ENCODE results near the gene SENP7. TPM values are rescaled to one million over a fixed set of nuclear protein-coding genes. Genes with fewer than 3 reads are reported as not detected.
A peak's percentile ranks its signal among the peaks of the same experiment; 100 is the strongest.

Gene SENP7
- total RNA-seq, 1 donor from 2014 or later = 26.0 TPM

GRCh38 chr3:101303836-101304235 is 209.2 kb downstream of the SENP7 start:
- no peak for DNase-seq (ENCODE audit: extremely low spot score, unreplicated experiment)
- peaks cover 14% of the 10 kb centered on the region for H3K36me3 Mint-ChIP-seq (ENCODE audit: unreplicated experiment)
- peaks cover 11% of the 10 kb centered on the region for H3K9me3 Mint-ChIP-seq (ENCODE audit: unreplicated experiment)
- H3K4me1 Mint-ChIP-seq (ENCODE audit: unreplicated experiment) = no peaks in the 10 kb centered on the region
- no peak overlapping the region for H3K27ac Mint-ChIP-seq (ENCODE audit: unreplicated experiment)
- H3K27me3 Mint-ChIP-seq (ENCODE audit: unreplicated experiment) = no peaks in the 10 kb centered on the region
- no peak overlapping the region for H3K4me3 Mint-ChIP-seq (ENCODE audit: unreplicated experiment)
- TF ChIP-seq CTCF (IDR thresholded peaks at IDR 0.05) = no peak

DNA sequence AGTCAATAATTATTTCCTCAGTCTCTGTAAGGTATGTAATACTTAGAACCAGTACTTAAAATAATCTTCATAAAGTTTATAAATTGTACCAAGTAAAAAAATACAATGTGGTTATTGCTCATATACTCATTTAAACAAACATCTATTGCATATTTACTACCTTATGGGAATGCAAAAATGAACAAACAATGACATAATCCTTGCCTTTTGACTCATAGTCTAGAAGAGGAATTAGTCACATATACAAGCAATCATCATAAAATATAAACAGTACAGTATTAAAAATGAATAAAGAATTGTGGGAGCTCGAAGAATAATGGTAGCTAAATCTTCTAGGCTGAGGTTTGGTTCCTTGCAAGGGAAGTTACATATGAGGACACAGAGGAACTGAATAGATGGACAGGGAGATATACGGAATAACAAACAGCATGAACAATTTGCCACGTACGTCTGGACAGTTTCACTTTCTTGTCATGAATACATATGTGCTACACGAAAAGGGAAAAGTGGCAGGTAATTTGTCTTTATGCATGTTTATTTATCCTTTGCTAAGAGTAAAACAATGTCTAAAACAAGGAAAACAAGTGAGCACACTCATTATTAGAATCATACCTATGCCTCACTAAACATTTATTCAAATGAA is 209.8 kb downstream of the SENP7 start:
- H3K36me3 Mint-ChIP-seq (ENCODE audit: unreplicated experiment) = peaks cover 13% of the 10 kb centered on the region
- H3K4me1 Mint-ChIP-seq (ENCODE audit: unreplicated experiment) = no peaks in the 10 kb centered on the region
- peaks cover 11% of the 10 kb centered on the region for H3K9me3 Mint-ChIP-seq (ENCODE audit: unreplicated experiment)
- H3K27ac Mint-ChIP-seq (ENCODE audit: unreplicated experiment) = no peak overlapping the region
- no peak overlapping the region for H3K4me3 Mint-ChIP-seq (ENCODE audit: unreplicated experiment)
- TF ChIP-seq CTCF (IDR thresholded peaks at IDR 0.05) = no peak
- H3K27me3 Mint-ChIP-seq (ENCODE audit: unreplicated experiment) = no peaks in the 10 kb centered on the region
- no peak for DNase-seq (ENCODE audit: extremely low spot score, unreplicated experiment)

GRCh38 chr3:101300073-101300472 is 212.9 kb downstream of the SENP7 start:
- Mint-ChIP-seq H3K4me3 (ENCODE audit: unreplicated experiment) (no peak overlapping the region), H3K36me3 (ENCODE audit: unreplicated experiment) (peaks cover 13% of the 10 kb centered on the region), H3K4me1 (ENCODE audit: unreplicated experiment) (no peaks in the 10 kb centered on the region), H3K27me3 (ENCODE audit: unreplicated experiment) (no peaks in the 10 kb centered on the region), H3K9me3 (ENCODE audit: unreplicated experiment) (peaks cover 35% of the 10 kb centered on the region), H3K27ac (ENCODE audit: unreplicated experiment) (no peak overlapping the region)
- no peak for DNase-seq (ENCODE audit: extremely low spot score, unreplicated experiment)
- no peak for TF ChIP-seq CTCF (IDR thresholded peaks at IDR 0.05)

GRCh38 chr3:101292027-101292426 is 221.0 kb downstream of the SENP7 start:
- Mint-ChIP-seq H3K27me3 (ENCODE audit: unreplicated experiment) (no peaks in the 10 kb centered on the region), H3K27ac (ENCODE audit: unreplicated experiment) (peak overlapping the region; percentile 29), H3K9me3 (ENCODE audit: unreplicated experiment) (peaks cover 26% of the 10 kb centered on the region), H3K4me1 (ENCODE audit: unreplicated experiment) (peaks cover 10% of the 10 kb centered on the region), H3K36me3 (ENCODE audit: unreplicated experiment) (peaks cover 5% of the 10 kb centered on the region), H3K4me3 (ENCODE audit: unreplicated experiment) (no peak overlapping the region)
- DNase-seq (ENCODE audit: extremely low spot score, unreplicated experiment) = no peak
- TF ChIP-seq CTCF (IDR thresholded peaks at IDR 0.05) = no peak

DNA sequence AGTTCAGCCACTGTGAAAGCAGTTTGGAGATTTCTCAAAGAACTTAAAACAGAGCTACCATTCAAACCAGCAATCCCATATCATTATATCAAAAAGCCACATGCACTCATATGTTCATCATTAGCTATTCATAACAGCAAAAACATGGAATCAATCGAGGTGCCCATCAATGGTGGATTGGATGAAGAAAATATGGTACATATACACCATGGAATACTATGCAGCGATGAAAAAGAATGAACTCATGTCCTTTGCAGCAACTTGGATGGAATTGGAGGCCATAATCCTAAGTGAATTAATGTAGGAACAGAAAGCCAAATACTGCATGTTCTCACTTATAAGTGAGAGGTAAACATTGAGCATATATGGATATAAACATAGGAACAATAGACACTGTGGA is 224.7 kb downstream of the SENP7 start:
- Mint-ChIP-seq H3K36me3 (ENCODE audit: unreplicated experiment) (peaks cover 8% of the 10 kb centered on the region), H3K4me1 (ENCODE audit: unreplicated experiment) (peaks cover 10% of the 10 kb centered on the region), H3K9me3 (ENCODE audit: unreplicated experiment) (peaks cover 7% of the 10 kb centered on the region), H3K27me3 (ENCODE audit: unreplicated experiment) (no peaks in the 10 kb centered on the region), H3K27ac (ENCODE audit: unreplicated experiment) (no peak overlapping the region), H3K4me3 (ENCODE audit: unreplicated experiment) (no peak overlapping the region)
- no peak for DNase-seq (ENCODE audit: extremely low spot score, unreplicated experiment)
- TF ChIP-seq CTCF (IDR thresholded peaks at IDR 0.05) = no peak

All from osteocyte (in vitro differentiated cells).